Breast epithelium (tissue), 3 donors: ENCODE data around the gene SRP68.

Experiments
- CTCF ChIP-seq, 3 donors: fragments of 450-650 bp; IDR thresholded peaks; one replicate each; pipeline ENCODE4 v1.5.1; 2016 to 2017; ENCODE audit warnings: antibody characterized with exemption in 3 of 3, mild to moderate bottlenecking in 3 of 3, moderate library complexity in 3 of 3
- POLR2AphosphoS5 ChIP-seq, 3 donors: sonication (generic); formaldehyde crosslinking; IDR thresholded peaks; one replicate each; pipeline ENCODE4 v1.6.1; 2017; ENCODE audit warnings: antibody characterized with exemption in 3 of 3

- TF ChIP-seq CTCF (IDR thresholded peaks at IDR 0.05) (no peak), POLR2AphosphoS5 (IDR thresholded peaks at IDR 0.05) (no peak)
Measured at GRCh38 chr17:75995385-75995925, 76.9 kb downstream of the SRP68 start.
